GM12892 (cell line): ENCODE results near the gene PDCD5.

Experiments used
- POLR2A ChIP-seq: IDR thresholded peaks from 2 replicates; pipeline ENCODE4 v1.6.1; 2011; ENCODE audit warnings: low read depth, low read length, control low read depth
- POLR2AphosphoS5 ChIP-seq: IDR thresholded peaks from 2 replicates; pipeline ENCODE4 v1.6.1; 2011; ENCODE audit warnings: low read depth, low read length, control low read depth
- TAF1 ChIP-seq: IDR thresholded peaks from 2 replicates; pipeline ENCODE4 v1.6.1; 2011; ENCODE audit warnings: low read depth, mild to moderate bottlenecking, control low read depth, low read length, borderline replicate concordance

GRCh38 chr19:32624410-32624809 lies 43.4 kb downstream of the PDCD5 start:
- no peak for TF ChIP-seq POLR2AphosphoS5
- TF ChIP-seq POLR2A: no peak
- TF ChIP-seq TAF1: no peak
